Stimulated activated CD4-positive, alpha-beta T cell treated with anti-CD3 and anti-CD28 coated beads, Interleukin-12 subunit alpha, Interleukin-12 subunit beta, amount 100 ng/mL, for 4 hours (primary cell): Measurements from ENCODE around the gene KIR2DL1.
"Not testable (repeated sequence)": the region's sequence is repeated elsewhere in the genome, so short reads cannot be mapped to it uniquely, and the experiment has no call there.

Source experiments
- DNase-seq: peaks from one replicate; pipeline ENCODE4 v3.0.0-alpha.2; 2020

Gene KIR2DL1

DNA sequence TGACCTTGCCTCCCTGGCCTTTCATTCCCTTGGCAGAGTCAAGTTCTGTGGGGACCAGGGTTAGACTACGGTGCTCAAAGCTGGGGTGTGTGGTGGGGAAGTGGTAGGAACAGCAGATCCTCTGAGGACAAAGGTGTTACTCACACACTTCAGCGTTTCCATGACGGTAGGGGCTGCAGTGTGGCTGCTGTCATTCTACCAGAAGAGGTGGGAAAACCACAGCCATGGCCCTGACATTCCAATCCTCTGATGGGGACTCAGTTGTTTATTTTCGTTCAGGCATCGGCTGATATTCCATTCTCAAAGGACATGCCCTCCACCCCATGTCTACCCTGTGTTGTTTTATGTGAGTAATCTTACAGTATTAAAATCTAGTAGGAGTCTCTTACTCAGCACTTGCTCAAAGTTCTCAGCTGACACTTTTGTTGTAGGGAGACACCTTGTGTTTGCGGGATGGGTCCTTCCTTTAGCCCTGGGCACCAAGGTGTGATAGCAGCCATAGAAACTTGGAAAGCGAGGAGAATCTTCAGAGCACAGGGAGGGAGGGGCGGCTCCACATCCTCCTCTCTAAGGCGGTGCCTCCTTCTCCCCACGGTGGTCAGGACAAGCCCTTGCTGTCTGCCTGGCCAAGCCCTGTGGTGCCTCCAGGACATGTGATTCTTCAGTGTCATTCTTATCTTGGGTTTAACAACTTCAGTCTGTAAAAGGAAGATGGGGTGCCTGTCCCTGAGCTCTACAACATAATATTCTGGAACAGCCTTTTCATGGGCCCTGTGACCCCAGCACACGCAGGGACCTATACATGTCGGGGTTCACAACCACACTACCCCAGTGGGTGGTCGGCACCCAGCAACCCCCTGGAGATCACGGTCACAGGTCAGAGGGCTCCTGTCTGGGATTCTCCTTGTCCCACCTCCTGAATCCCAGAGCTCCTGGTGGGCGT, 1.7 kb downstream of the KIR2DL1 start:
- DNase-seq, result not testable (repeated sequence)

DNA sequence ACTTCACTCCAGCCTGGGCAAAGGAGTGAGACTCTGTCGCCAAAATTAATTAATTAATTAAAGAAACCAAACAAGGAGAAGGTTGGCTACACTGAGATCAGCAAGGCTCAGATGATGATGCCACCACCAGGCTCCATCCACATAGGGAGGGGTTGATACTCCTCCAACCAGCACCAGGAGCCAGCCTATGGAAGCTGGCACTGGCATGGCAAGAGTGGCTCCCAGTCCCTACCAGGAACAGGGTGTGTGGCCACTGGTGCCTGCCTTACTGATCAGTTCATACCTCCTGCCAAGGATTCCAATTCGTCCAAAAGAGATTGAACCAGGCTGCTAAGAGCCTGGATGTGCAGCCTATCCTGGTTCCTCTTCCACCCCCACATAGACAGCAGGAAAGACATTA, 3.1 kb downstream of the KIR2DL1 start:
- DNase-seq, result not testable (repeated sequence)

DNA sequence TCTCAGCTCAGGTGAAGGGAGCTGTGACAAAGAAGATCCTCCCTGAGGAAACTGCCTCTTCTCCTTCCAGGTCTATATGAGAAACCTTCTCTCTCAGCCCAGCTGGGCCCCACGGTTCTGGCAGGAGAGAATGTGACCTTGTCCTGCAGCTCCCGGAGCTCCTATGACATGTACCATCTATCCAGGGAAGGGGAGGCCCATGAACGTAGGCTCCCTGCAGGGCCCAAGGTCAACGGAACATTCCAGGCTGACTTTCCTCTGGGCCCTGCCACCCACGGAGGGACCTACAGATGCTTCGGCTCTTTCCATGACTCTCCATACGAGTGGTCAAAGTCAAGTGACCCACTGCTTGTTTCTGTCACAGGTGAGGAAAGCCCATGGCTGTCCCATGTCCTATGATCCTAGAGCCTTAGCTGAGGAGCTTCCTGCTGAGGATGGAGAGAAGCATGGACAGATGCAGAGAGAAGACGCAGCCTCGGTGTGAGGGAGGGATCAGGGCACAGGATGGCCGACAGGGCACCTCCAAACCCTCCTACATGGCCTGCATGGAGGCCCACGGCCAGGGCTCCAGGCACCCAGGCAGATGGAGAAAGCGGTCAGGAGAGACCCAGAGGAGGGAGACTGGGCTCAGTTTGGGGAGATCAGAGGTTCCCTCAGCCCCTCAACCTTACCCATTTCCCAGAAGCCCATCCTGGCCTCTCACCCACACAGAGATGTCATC, 5.7 kb downstream of the KIR2DL1 start:
- not testable (repeated sequence) for DNase-seq

DNA sequence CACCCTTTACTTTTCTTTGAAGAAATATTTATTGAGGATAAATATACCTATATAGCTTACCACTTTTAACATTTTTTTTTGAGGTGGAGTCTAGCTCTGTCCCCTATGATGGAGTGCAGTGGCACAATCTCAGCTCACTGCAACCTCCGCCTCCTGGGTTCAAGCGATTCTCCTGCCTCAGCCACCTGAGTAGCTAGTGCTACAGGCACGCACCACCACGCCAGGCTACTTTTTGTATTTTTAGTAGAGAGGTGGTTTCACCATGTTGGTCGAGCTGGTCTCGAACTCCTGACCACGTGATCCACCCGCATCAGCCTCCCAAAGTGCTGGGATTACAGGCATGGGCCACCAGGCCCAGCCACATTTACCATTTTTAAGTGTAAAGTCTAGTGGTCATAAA, 6.2 kb downstream of the KIR2DL1 start:
- not testable (repeated sequence) for DNase-seq

DNA sequence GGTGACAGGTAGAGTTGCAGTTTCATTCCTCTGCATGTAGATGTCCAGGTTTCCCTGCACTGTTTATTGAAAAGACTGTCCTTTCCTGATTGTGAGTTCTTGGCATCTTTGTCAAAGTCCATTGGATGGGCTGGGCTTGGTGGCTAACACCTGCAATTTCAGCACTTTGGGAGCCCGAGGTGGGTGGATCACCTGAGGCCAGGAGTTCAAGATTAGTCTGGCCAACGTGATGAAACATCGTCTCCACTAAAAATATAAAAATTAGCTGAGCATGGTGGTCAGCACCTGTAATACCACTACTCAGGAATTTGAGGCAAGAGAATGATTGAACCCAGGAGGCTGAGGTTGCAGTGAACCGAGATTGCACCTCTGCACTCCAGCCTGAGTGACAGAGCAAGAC, 8.3 kb downstream of the KIR2DL1 start:
- DNase-seq, result not testable (repeated sequence)

DNA sequence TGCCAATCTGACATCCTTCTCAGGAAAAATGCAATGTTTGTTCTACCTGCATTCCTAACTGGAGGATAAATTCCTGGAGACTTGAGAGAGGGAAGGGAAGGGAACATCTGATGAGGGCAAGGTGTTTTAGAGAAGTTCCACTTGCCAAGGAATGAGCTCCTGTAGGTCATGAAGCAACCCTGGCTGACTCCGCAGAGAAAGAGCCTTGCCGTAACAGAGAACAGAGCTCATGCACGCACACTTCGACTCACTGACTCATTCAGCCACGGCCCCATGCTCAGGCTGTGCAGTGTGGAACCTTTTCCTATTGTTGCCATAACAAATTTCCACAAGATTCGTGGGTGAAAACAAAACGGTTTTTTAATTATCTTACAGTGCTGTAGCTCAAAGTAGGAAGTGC, 9.3 kb downstream of the KIR2DL1 start:
- DNase-seq, result not testable (repeated sequence)

DNA sequence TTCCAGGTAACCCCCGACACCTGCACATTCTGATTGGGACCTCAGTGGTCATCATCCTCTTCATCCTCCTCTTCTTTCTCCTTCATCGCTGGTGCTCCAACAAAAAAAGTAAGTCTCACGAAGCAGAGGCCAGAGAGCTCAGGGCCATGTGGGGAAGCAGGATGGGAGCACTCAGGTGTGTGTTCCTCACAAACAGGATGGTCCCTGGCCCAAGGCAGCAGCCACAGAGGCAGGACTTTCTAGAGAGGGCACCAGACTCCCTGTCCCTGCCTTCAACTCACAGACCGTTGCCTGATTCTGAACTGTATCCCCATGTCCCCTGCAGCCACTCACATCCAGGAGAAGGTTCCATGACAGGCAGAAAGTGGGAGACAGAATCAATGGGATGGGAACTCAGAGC, 13.3 kb downstream of the KIR2DL1 start:
- DNase-seq, result not testable (repeated sequence)

DNA sequence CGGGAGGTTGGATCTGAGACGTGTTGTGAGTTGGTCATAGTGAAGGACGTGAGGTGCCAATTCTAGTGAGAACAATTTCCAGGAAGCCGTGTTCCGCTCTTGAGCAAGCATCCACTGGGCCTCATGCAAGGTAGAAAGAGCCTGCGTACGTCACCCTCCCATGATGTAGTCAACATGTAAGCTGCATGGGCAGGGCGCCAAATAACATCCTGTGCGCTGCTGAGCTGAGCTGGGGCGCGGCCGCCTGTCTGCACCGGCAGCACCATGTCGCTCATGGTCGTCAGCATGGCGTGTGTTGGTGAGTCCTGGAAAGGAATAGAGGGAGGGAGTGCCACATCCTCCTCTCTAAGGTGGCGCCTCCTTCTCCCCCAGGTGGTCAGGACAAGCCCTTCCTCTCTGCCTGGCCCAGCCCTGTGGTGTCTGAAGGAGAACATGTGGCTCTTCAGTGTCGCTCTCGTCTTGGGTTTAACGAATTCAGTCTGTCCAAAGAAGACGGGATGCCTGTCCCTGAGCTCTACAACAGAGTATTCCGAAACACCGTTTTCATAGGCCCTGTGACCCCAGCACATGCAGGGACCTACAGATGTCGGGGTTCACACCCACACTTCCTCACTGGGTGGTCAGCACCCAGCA, 16.6 kb downstream of the KIR2DL1 start:
- not testable (repeated sequence) for DNase-seq

DNA sequence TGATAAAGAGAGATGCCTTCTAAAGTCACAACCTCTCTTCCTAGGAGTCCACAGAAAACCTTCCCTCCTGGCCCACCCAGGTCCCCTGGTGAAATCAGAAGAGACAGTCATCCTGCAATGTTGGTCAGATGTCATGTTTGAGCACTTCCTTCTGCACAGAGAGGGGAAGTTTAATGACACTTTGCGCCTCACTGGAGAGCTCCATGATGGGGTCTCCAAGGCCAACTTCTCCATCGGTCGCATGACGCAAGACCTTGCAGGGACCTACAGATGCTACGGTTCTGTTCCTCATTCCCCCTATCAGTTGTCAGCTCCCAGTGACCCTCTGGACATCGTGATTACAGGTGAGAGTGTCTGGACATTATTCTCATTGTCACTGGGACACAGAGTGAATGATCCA, 18.6 kb downstream of the KIR2DL1 start:
- not testable (repeated sequence) for DNase-seq

DNA sequence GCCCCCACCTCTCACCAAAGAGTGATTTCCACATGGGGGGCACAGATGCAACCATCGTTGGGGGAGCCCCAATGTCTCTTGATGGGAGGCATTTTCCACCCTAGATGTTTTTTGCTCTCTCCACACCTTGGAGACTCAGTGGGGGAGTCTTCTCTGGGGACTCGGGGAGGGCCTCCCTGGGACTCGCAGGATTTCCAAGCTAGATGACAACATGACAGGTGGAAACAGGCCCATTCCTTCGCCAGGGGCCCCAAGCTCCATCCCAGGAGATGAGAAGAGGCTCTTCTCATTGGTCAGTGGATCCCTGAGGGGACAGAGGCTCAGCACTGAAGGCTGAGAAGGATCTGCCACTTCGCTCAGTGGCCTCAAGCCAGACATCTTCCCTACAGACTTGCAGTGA, 21.1 kb downstream of the KIR2DL1 start:
- no peak for DNase-seq

DNA sequence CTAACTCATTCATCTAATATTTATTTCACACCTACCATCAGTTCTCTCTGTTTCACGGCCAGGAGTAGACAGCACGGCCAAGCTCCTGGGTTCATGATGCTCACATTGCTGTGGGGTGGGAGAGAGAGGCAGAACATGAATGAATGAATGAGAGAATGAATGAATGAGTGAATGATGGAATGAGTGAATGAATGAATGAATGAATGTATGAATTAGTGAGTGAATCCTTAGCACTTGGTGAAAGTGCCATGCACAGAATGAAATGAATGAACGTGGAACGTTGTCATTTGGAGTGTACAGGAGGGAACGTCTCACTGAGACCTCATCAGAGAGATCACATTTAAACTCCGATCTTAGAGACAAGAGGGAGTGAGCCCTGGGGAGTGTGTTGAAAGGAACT, 21.9 kb downstream of the KIR2DL1 start:
- no peak for DNase-seq

DNA sequence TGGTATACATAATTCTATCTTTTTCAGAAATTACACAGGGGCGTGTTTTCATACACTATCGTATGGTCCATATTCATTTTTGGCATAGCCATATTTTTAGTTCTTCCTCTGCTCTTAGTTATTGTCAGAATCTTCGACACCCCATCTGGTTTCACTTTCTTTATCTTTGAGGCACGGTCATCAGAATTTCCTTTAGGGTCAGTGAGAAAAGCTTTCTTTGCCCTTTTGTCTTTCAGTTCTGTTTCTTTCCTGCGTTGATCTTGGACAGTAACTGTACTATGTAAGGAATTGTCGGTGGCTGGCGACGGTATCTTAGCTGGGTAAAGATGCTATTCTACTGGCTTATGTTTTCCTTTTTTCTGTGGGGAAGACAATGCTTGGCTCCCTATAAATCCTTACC, 23.2 kb downstream of the KIR2DL1 start:
- no peak for DNase-seq

DNA sequence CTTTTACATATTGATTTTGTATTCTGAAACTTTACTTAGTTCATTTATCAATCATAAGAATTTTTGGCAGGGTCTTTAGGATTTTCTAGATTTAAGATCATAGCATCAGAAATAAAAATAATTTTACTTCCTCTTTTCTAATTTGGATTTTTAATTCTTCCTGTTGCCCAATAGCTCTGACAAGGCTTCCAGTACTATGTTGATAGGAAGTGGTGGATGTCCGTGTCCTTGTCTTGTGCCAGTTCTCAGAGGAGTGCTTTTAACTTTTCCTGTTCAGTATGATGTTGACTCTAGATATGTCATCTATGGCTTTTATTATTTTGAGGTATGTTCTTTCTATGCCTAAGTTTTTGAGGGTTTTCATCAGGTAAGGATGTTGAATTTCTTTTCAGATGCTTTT, 26.2 kb downstream of the KIR2DL1 start:
- DNase-seq, result no peak

DNA sequence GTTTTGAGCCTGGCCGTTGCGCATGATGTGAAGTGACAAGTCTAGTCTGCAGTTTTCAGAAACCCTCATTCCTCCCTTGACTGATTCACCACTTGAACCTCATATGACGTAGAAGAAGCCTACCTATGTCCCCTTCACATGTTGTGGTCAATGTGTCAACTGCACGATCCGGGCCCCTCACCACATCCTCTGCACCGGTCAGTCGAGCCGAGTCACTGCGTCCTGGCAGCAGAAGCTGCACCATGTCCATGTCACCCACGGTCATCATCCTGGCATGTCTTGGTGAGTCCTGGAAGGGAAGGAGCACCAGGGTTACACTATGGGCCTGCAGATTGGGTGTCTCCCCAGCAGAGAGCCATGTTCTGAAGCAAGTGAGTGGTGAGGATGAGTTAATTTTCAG, 33.8 kb downstream of the KIR2DL1 start, which contains the start of gene KIR2DL4:
TSS of gene KIR2DL4 (plus strand) at position 201 of the 400 bp plus-strand sequence. CDS start at position 243, 42 bp downstream.
- no peak for DNase-seq

DNA sequence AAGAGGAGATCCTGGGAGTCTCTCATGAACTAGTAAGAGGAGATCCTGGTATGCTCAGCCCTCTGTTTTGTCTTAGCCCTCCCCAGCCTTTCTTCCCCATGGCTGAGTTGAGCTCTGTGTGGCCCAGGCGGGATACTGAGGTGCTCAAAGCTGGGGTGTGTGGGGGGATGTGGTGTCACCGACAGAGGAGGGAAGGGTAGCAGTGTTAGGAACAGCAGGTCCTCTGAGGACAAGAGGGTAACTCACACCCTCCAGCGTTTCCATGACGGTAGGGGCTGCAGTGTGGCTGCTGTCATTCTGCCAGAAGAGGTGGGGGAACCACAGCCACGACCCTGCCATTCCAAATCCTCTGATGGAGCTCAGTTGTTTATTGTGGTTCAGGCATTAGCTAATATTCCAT, 34.5 kb downstream of the KIR2DL1 start:
- no peak for DNase-seq

DNA sequence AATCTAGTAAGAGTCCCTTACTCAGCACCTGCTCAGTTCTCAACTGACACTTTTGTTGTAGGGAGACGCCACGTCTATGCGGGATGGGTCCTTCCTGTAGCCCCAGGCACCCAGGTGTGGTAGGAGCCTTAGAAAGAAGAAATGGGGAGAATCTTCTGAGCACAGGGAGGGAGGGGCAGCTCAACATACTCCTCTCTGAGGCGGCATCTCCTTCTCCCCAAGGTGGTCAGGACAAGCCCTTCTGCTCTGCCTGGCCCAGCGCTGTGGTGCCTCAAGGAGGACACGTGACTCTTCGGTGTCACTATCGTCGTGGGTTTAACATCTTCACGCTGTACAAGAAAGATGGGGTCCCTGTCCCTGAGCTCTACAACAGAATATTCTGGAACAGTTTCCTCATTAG, 35.0 kb downstream of the KIR2DL1 start:
- no peak for DNase-seq

DNA sequence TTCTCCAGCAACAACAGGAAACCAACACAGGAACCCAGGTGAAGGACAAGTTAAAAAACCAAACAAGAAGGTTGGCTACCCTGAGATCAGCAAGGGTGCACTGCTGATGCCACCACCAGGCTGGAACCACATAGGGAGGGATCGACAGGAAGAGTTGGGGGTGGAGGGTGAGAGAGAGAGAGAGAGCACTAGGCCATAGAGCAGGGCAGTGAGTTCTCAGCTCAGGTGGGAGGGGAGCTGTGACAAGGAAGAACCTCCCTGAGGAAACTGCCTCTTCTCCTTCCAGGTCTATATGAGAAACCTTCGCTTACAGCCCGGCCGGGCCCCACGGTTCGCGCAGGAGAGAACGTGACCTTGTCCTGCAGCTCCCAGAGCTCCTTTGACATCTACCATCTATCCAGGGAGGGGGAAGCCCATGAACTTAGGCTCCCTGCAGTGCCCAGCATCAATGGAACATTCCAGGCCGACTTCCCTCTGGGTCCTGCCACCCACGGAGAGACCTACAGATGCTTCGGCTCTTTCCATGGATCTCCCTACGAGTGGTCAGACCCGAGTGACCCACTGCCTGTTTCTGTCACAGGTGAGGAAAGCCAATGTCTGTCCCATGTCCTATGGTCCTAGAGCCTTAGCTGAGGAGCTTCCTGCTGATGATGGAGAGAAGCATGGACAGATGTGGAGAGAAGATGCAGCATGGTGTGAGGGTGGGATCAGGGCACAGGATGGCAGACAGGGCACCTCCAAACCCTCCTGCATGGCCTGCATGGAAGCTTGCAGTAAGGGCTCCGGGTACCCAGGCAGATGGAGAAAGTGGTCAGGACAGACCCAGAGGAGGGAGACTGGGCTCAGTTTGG, 36.3 kb downstream of the KIR2DL1 start:
- DNase-seq, result no peak

DNA sequence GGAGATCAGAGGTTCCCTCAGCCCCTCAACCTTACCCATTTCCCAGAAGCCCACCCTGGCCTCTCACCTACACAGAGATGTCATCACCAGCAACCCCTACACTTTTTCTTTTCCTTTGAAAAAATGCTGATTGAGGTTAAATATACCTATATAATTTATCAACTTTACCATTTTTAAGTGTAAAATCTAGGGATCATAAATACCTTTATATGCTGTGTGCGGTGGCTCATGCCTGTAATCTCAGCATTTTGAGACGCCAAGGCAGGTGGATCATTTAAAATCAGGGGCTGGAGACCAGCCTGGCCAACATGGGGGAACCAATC, 36.9 kb downstream of the KIR2DL1 start:
- no peak for DNase-seq

DNA sequence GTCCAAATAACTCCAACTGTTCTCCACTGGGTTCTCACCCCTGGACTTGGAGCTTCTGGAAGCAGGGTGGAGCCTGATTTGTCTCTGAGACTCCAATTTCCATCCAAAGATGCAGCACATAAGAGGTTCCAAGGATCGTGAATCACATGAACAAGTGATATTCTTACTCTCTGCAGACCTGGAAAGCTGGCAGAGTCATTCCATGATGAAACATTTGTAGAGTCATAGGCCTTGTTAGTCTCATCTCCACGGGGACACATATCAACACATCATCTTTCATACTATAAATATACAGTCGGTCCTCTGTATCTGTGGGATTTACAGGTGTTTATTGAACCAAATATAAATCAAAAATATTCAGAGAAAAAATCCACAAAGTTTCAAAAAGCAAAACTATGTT, 45.0 kb downstream of the KIR2DL1 start:
- not testable (repeated sequence) for DNase-seq

DNA sequence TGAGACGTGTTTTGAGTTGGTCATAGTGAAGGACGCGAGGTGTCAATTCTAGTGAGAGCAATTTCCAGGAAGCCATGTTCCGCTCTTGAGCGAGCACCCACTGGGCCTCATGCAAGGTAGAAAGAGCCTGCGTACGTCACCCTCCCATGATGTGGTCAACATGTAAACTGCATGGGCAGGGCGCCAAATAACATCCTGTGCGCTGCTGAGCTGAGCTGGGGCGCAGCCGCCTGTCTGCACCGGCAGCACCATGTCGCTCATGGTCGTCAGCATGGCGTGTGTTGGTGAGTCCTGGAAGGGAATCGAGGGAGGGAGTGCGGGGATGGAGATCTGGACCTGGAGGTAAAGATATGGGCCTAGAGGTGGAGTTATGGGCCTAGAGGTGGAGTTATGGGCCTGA, 46.7 kb downstream of the KIR2DL1 start, which contains the start of gene KIR3DL1:
TSS of gene KIR3DL1 (plus strand) at position 218 of the 400 bp plus-strand sequence.
- DNase-seq, result not testable (repeated sequence)

DNA sequence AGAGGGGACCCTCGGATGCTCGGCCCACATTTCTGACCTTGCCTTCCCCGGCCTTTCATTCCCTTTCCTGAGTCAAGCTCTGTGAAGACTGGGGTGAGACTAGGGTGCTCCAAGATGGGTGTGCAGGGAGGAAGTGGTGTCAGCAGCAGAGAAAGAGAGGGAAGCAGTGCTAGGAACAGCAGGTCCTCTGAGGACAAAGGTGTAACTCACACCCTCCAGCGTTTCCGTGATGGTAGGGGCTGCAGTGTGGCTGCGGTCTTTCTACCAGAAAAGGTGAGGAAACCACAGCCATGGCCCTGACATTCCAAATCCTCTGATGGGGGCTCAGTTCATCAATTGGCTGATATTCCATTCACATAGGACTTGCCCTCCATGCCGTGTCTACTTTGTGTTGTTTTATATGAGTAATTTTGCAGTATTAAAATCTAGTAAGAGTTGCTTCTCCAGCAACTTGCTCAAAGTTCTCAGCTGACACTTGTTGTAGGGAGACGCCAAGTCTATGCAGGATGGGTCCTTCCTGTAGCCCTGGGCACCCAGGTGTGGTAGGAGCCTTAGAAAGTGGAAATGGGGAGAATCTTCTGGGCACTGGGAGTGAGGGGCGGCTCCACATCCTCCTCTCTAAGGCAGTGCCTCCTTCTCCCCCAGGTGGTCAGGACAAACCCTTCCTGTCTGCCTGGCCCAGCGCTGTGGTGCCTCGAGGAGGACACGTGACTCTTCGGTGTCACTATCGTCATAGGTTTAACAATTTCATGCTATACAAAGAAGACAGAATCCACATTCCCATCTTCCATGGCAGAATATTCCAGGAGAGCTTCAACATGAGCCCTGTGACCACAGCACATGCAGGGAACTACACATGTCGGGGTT, 48.3 kb downstream of the KIR2DL1 start:
- DNase-seq, result no peak
